Adrenal gland (tissue), 12 donors: Measurements from ENCODE around the gene PHOSPHO2. TPM values are rescaled to one million over a fixed set of nuclear protein-coding genes. Genes with fewer than 3 reads are reported as not detected.

Experiments used
- DNase-seq, 7 donors: peaks; one replicate each; pipeline ENCODE4 v3.0.0-alpha.2; 2019 to 2020
- H3K27ac ChIP-seq, 5 donors: fragments of 200-600 bp; sonication (generic) in 4 of 5; 1 replicate in 3 of 5; 2 replicates in 2 of 5; pipeline versions ENCODE4 v1.5.1 to v1.8.0; 2016 to 2020; ENCODE audit warnings: mild to moderate bottlenecking in 1 of 5
- H3K27me3 ChIP-seq: fragments of 200-600 bp; 2 replicates; pipeline ENCODE4 v1.8.0; 2021
- H3K36me3 ChIP-seq, 2 donors: fragments of 200-600 bp; replicated peaks in 1 of 2; 1 replicate in 1 of 2; 2 replicates in 1 of 2; pipeline versions ENCODE4 v1.5.1 to v1.8.0; 2018 to 2022
- H3K4me1 ChIP-seq, 2 donors: fragments of 200-600 bp; replicated peaks in 1 of 2; 1 replicate in 1 of 2; 2 replicates in 1 of 2; pipeline versions ENCODE4 v1.5.1 to v1.8.0; 2018 to 2021
- H3K4me3 ChIP-seq, 4 donors: fragments of 200-600 bp; sonication (generic) in 3 of 4; one replicate each; pipeline ENCODE4 v1.5.1; 2016 to 2018
- H3K9me3 ChIP-seq, 3 donors: fragments of 200-600 bp; sonication (generic) in 1 of 3; replicated peaks in 1 of 3; 1 replicate in 2 of 3; 2 replicates in 1 of 3; pipeline versions ENCODE4 v1.5.1 to v1.8.0; 2016 to 2021
- CTCF ChIP-seq, 6 experiments: fragments of 450-650 bp in 4 of 6; fragments of 200-600 bp in 2 of 6; sonication (generic) in 1 of 6; IDR thresholded peaks; 1 replicate in 5 of 6; 2 replicates in 1 of 6; pipeline versions ENCODE4 v1.5.1 to v1.8.0; 2016 to 2021; ENCODE audit warnings: antibody characterized with exemption in 6 of 6, mild to moderate bottlenecking in 2 of 6, moderate library complexity in 1 of 6
- POLR2A ChIP-seq, 2 donors: fragments of 450-650 bp; IDR thresholded peaks; one replicate each; pipeline ENCODE4 v1.6.1; 2017; ENCODE audit warnings: antibody characterized with exemption in 2 of 2, mild to moderate bottlenecking in 2 of 2, moderate library complexity in 1 of 2
- WGBS, 4 donors: extraction: QIAGEN DNeasy Blood & Tissue Kit in 2 of 4; methylation state at CpG; one replicate each; pipeline versions ENCODE4 v1.1.5 to v1.1.7; 2013 to 2017; 5-methylcytosine and 5-hydroxymethylcytosine counted together
- intact Hi-C, 2 donors: fragments of 100-400 bp; cut with DNase I; formaldehyde crosslinking; loops; one replicate each; pipeline versions ENCODE4 v1.14.1 to v1.15.0; 2022 to 2023
- polyA plus RNA-seq, 3 donors: library from polyadenylated mRNA; stranded (reverse); fragments of 200-250 nt in 2 of 3; fragments of 350-450 nt in 1 of 3; fragmentation: Illumina TruSeq in 1 of 3; extraction: RNeasy Lipid Tissue Mini Kit (QIAGEN cat#74804) in 1 of 3; gene quantifications; one replicate each; pipeline ENCODE4 v1.2.3, GENCODE V29; 2013 to 2014
- total RNA-seq, 9 donors: library from RNA; depleted of rRNA in 4 of 9; stranded (reverse); fragments of >200 nt in 4 of 9; fragments of 120-200 nt in 1 of 9; fragmentation: NEBNext Ultra II Directional in 1 of 9; extraction: Animal tissue kit (Norgen Biotek cat#: 25700) in 1 of 9; gene quantifications; one replicate each; pipeline versions ENCODE4 v1.1.0 to v1.2.4, GENCODE V29; 2013 to 2023
- donor health status: healthy with polysubstance abuse.
- donor health status: Bipolar disorder and iron deficiency.
- donor health status: DM: yes; HTN: yes; CAD: no.
- donor health status: DM: no; HTN: no; CAD: no.
- donor health status: DM: no; HTN: no; CAD: no.
- donor health status: DM: yes; HTN: yes; CAD: no.

Gene PHOSPHO2
- total and polyA plus RNA-seq, 12 donors: 0.69 to 6.6 (median 2.4) TPM

GRCh38 chr2:169716238-169716886, 22.1 kb downstream of the PHOSPHO2 start:
- H3K36me3 ChIP-seq: no peaks in the 10 kb centered on the region
- TF ChIP-seq CTCF (IDR thresholded peaks at IDR 0.05) (no peak), POLR2A (IDR thresholded peaks at IDR 0.05) (no peak)
- H3K27ac ChIP-seq: no peak overlapping the region
- H3K4me3 ChIP-seq: peak overlapping the region in 1 of 4 donors; percentile 53
- peaks cover 4 to 16% of the 10 kb centered on the region in 2 donors for H3K4me1 ChIP-seq
- H3K27me3 ChIP-seq: no peaks in the 10 kb centered on the region
- H3K9me3 ChIP-seq: no peaks in the 10 kb centered on the region
- WGBS, 4 donors: 29 to 44% (median 40%) methylated on average over 5 to 12 of the region's 12 CpGs
- DNase-seq: no peak
- intact Hi-C loops: no loop called here

- WGBS, 4 donors: 65 to 71% (median 71%) methylated on average over 8 to 12 of the region's 12 CpGs
- Histone ChIP-seq H3K4me3 (no peak overlapping the region), H3K27me3 (no peaks in the 10 kb centered on the region), H3K27ac (no peak overlapping the region), H3K9me3 (no peaks in the 10 kb centered on the region), H3K36me3 (no peaks in the 10 kb centered on the region), H3K4me1 (peaks cover 4 to 16% of the 10 kb centered on the region in 2 donors)
- intact Hi-C loops: no loop called here
- DNase-seq: peak in 5 of 7 donors; percentile 20 to 76 (median 32)
- no peak for TF ChIP-seq POLR2A (IDR thresholded peaks at IDR 0.05)
Measured at GRCh38 chr2:169716938-169717690, 22.8 kb downstream of the PHOSPHO2 start.

- no peak overlapping the region for H3K27ac ChIP-seq
- intact Hi-C loops: no loop called here
Measured at GRCh38 chr2:169717691-169718063, 23.4 kb downstream of the PHOSPHO2 start.

GRCh38 chr2:169718930-169719504, 24.7 kb downstream of the PHOSPHO2 start:
- Histone ChIP-seq H3K27ac (no peak overlapping the region), H3K27me3 (no peaks in the 10 kb centered on the region), H3K4me3 (no peak overlapping the region), H3K4me1 (peaks cover 4 to 16% of the 10 kb centered on the region in 2 donors), H3K9me3 (no peaks in the 10 kb centered on the region), H3K36me3 (no peaks in the 10 kb centered on the region)
- WGBS, 4 donors: 87 to 96% (median 89%) methylated on average over 2 of the region's 2 CpGs
- intact Hi-C loops: no loop called here
- DNase-seq: no peak
- TF ChIP-seq CTCF (IDR thresholded peaks at IDR 0.05): no peak
- no peak for TF ChIP-seq POLR2A (IDR thresholded peaks at IDR 0.05)

More at GRCh38 chr2:169717691-169718063, 23.4 kb downstream of the PHOSPHO2 start:
- H3K27me3 ChIP-seq: no peaks in the 10 kb centered on the region
- no peak for DNase-seq
- no peak for TF ChIP-seq POLR2A (IDR thresholded peaks at IDR 0.05)
- TF ChIP-seq CTCF (IDR thresholded peaks at IDR 0.05): no peak
- no peaks in the 10 kb centered on the region for H3K36me3 ChIP-seq
- H3K4me1 ChIP-seq: peaks cover 4 to 16% of the 10 kb centered on the region in 2 donors
- no peak overlapping the region for H3K4me3 ChIP-seq
- 70 to 89% (median 80%) methylated on average over 4 of the region's 4 CpGs for WGBS, 4 donors
- no peaks in the 10 kb centered on the region for H3K9me3 ChIP-seq
